ENCODE results near the gene PRKAG2.
A peak's percentile ranks its signal among the peaks of the same experiment; 100 is the strongest.

PRKAG2 gene

GRCh38 chr7:151712810-151713125 lies 164.1 kb downstream of the PRKAG2 start:
- no peak for DNase-seq (ENCODE audit: low read depth in 1 of 2, low spot score in 1 of 2)
- TF ChIP-seq JUND (IDR thresholded peaks at IDR 0.05; ENCODE audit: low read depth) = no peak
- in situ Hi-C loops (cut with HindIII; ENCODE audit: low pct_unique_long_range_greater_than_20kb, low sequenced_read_pairs) = no loop called here

GRCh38 chr7:151711906-151712809 lies 164.8 kb downstream of the PRKAG2 start:
- in situ Hi-C loops (cut with HindIII; ENCODE audit: low pct_unique_long_range_greater_than_20kb, low sequenced_read_pairs) = no loop called here
- no peak for DNase-seq (ENCODE audit: low read depth in 1 of 2, low spot score in 1 of 2)
- TF ChIP-seq JUND (IDR thresholded peaks at IDR 0.05; ENCODE audit: low read depth) = no peak

DNA sequence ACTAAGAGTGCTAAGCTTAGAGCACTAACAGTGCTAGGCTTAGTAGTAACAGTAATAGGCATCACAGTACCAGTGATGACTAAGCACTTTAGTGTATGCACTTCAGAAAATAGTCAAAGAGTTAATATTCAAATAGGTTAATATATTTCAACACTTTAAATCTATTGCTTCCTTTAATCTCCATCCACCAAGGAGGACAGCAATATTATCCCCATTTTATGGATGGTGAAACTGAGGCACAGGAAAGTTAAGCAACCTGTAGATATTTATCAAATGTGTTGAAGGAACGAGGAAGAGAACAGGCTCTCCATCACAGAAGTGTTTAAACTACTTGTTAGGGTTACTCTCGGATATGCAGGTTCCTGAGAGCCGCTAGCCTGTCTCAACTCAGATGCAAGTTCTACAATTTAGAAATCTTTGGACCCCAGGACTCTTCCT lies 165.5 kb downstream of the PRKAG2 start:
- TF ChIP-seq JUND (IDR thresholded peaks at IDR 0.05; ENCODE audit: low read depth) = no peak
- no peak for DNase-seq (ENCODE audit: low read depth in 1 of 2, low spot score in 1 of 2)
- in situ Hi-C loops (cut with HindIII; ENCODE audit: low pct_unique_long_range_greater_than_20kb, low sequenced_read_pairs) = no loop called here

DNA sequence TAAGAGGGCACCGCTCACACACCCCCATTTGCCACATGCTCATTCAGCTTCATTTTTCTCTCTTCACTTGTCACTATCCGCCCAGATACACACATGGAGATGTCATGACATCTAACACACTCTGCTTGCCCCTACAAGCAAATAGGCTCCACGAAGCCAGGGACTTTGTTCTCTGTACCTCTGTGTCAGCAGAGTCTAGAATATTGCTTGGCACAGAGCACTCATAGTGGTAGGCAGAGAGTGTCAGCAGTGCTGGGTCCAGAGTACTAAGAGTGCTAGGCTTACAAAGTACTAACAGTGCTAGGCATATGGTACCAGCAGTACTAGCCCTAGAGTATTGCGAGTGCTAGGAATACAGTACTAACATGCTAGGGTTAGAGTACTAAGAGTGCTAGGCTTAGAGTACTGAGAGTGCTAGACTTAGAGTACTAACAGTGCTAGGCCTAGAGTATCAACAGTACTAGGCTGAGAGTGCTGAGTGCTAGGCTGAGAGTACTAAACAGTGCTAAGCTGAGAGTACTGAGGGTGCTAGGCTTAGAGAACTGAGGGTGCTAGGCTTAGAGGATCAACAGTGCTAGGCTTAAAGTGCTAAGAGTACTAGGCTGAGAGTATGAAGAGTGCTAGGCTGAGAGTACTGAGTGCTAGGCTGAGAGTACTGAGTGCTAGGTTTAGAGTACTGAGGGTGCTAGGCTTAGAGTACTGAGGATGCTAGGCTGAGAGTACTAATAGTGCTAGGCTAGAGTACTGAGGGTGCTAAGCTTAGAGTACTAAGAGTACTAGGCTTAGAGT lies 166.1 kb downstream of the PRKAG2 start:
- in situ Hi-C loops (cut with HindIII; ENCODE audit: low pct_unique_long_range_greater_than_20kb, low sequenced_read_pairs) = no loop called here
- no peak for DNase-seq (ENCODE audit: low read depth in 1 of 2, low spot score in 1 of 2)
- no peak for TF ChIP-seq JUND (IDR thresholded peaks at IDR 0.05; ENCODE audit: low read depth)

- DNase-seq (ENCODE audit: low read depth in 1 of 2, low spot score in 1 of 2) = no peak
- in situ Hi-C loops (cut with HindIII; ENCODE audit: low pct_unique_long_range_greater_than_20kb, low sequenced_read_pairs) = no loop called here
- no peak for TF ChIP-seq JUND (IDR thresholded peaks at IDR 0.05; ENCODE audit: low read depth)
Measured at GRCh38 chr7:151710121-151710640, 166.7 kb downstream of the PRKAG2 start.

- no peak for TF ChIP-seq JUND (IDR thresholded peaks at IDR 0.05; ENCODE audit: low read depth)
- in situ Hi-C loops (cut with HindIII; ENCODE audit: low pct_unique_long_range_greater_than_20kb, low sequenced_read_pairs) = no loop called here
- DNase-seq (ENCODE audit: low read depth in 1 of 2, low spot score in 1 of 2) = no peak
Measured at GRCh38 chr7:151709141-151710038, 167.5 kb downstream of the PRKAG2 start.

DNA sequence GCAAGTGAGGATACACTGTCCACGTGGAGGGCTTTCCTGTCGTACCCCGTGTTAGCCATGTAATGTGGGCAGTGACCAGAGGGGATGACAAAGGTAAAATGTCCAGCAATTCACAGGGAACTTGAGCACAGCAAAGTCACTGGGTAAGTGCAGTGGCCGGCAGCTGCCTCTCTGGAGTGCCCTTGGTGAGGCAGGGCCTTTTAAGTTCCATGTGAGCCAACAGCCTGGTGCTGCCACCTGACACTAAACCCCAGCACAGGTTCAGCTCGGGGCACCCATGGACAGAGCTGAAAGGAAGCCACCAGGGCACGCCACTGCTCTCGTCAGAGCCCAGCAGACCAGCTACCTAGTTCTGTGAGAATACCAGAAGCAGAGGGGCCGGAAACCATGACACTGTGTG lies 168.3 kb downstream of the PRKAG2 start:
- no peak for TF ChIP-seq JUND (IDR thresholded peaks at IDR 0.05; ENCODE audit: low read depth)
- in situ Hi-C loops (cut with HindIII; ENCODE audit: low pct_unique_long_range_greater_than_20kb, low sequenced_read_pairs) = no loop called here
- no peak for DNase-seq (ENCODE audit: low read depth in 1 of 2, low spot score in 1 of 2)

GRCh38 chr7:151707757-151708156 lies 169.2 kb downstream of the PRKAG2 start:
- TF ChIP-seq JUND (IDR thresholded peaks at IDR 0.05; ENCODE audit: low read depth) = no peak
- no peak for DNase-seq (ENCODE audit: low read depth in 1 of 2, low spot score in 1 of 2)
- in situ Hi-C loops (cut with HindIII; ENCODE audit: low pct_unique_long_range_greater_than_20kb, low sequenced_read_pairs) = no loop called here

GRCh38 chr7:151707105-151707469 lies 169.8 kb downstream of the PRKAG2 start:
- DNase-seq (ENCODE audit: low read depth in 1 of 2, low spot score in 1 of 2) = no peak
- TF ChIP-seq JUND (IDR thresholded peaks at IDR 0.05; ENCODE audit: low read depth) = no peak
- in situ Hi-C loops (cut with HindIII; ENCODE audit: low pct_unique_long_range_greater_than_20kb, low sequenced_read_pairs) = no loop called here

- in situ Hi-C loops (cut with HindIII; ENCODE audit: low pct_unique_long_range_greater_than_20kb, low sequenced_read_pairs) = no loop called here
- no peak for DNase-seq (ENCODE audit: low read depth in 1 of 2, low spot score in 1 of 2)
- TF ChIP-seq JUND (IDR thresholded peaks at IDR 0.05; ENCODE audit: low read depth) = no peak
Measured at GRCh38 chr7:151706277-151707104, 170.4 kb downstream of the PRKAG2 start.

DNA sequence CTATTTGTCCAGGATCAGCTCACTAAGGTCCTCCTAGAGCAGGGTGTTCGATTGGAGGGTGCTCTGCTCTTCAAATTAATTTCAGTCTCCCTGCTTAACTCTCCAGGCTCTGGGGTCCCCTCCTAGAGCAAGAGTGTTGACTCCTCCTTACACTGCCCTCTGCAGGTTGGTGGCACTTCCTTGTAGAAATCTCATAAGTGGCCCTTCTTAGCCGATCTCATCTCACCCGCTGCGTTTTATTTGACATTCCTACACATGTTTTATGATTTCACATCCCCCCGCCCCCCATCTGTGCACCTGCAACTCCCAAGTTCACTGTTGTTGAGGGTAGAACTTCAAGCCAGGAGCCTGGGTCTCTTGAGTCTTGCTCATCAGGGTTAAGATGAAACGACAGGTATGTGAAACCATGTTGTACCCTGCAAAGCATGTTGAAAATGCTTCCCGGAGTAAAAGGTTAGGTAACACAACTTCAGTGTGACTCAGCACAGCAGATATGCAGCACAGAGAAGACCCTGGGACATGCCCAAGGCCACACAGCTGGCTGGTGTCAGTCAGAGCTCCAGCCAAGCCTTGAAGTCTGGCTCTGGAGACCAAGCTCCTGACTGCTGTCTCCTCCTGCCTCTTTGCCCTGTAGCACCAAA lies 171.2 kb downstream of the PRKAG2 start:
- in situ Hi-C loops (cut with HindIII; ENCODE audit: low pct_unique_long_range_greater_than_20kb, low sequenced_read_pairs) = no loop called here
- TF ChIP-seq JUND (IDR thresholded peaks at IDR 0.05; ENCODE audit: low read depth) = no peak
- DNase-seq (ENCODE audit: low read depth in 1 of 2, low spot score in 1 of 2) = peak in 1 of 2 experiments; percentile 35

Data from T47D (cell line).